ENCODE measurements around the gene USP48.
A peak's percentile ranks its signal among the peaks of the same experiment; 100 is the strongest.

Gene USP48

GRCh38 chr1:21824926-21825325 is 42.0 kb upstream of the USP48 start:
- Histone ChIP-seq H3K27me3 (no peaks in the 10 kb centered on the region), H3K4me2 (no peak overlapping the region), H3K27ac (no peak overlapping the region), H4K20me1 (no peaks in the 10 kb centered on the region), H3K4me3 (no peak overlapping the region), H3K36me3 (peaks cover 84% of the 10 kb centered on the region), H3K9ac (no peak overlapping the region), H3K9me3 (no peaks in the 10 kb centered on the region), H3K4me1 (peaks cover 14% of the 10 kb centered on the region)
- TF ChIP-seq Cebpa-rat (IDR thresholded peaks at IDR 0.05), result no peak

GRCh38 chr1:21823980-21824702 is 41.2 kb upstream of the USP48 start:
- Histone ChIP-seq H3K27me3 (no peaks in the 10 kb centered on the region), H3K9ac (no peak overlapping the region), H3K4me1 (peaks cover 15% of the 10 kb centered on the region), H3K27ac (peak overlapping the region; percentile 44; the same call in 1 of the 2 replicates), H4K20me1 (no peaks in the 10 kb centered on the region), H3K9me3 (no peaks in the 10 kb centered on the region), H3K4me2 (no peak overlapping the region), H3K36me3 (peaks cover 76% of the 10 kb centered on the region), H3K4me3 (no peak overlapping the region)
- no peak for TF ChIP-seq Cebpa-rat (IDR thresholded peaks at IDR 0.05)

GRCh38 chr1:21823206-21823979 is 40.4 kb upstream of the USP48 start:
- H3K36me3 ChIP-seq, result peaks cover 68% of the 10 kb centered on the region

GRCh38 chr1:21822349-21822748 is 39.4 kb upstream of the USP48 start:
- no peak for TF ChIP-seq Cebpa-rat (IDR thresholded peaks at IDR 0.05)
- H3K27me3 ChIP-seq, result no peaks in the 10 kb centered on the region
- H4K20me1 ChIP-seq, result no peaks in the 10 kb centered on the region
- no peak overlapping the region for H3K4me2 ChIP-seq
- no peak overlapping the region for H3K4me3 ChIP-seq
- H3K9me3 ChIP-seq, result no peaks in the 10 kb centered on the region
- no peak overlapping the region for H3K27ac ChIP-seq
- peaks cover 31% of the 10 kb centered on the region for H3K4me1 ChIP-seq
- H3K9ac ChIP-seq, result no peak overlapping the region
- H3K36me3 ChIP-seq, result peaks cover 58% of the 10 kb centered on the region

More at GRCh38 chr1:21823206-21823979, 40.4 kb upstream of the USP48 start:
- H3K9ac ChIP-seq, result no peak overlapping the region
- no peak overlapping the region for H3K4me2 ChIP-seq
- no peak overlapping the region for H3K4me3 ChIP-seq
- H3K27ac ChIP-seq, result peak overlapping the region; percentile 44; the same call in 1 of the 2 replicates
- H3K4me1 ChIP-seq, result peaks cover 21% of the 10 kb centered on the region
- no peaks in the 10 kb centered on the region for H4K20me1 ChIP-seq
- no peak for TF ChIP-seq Cebpa-rat (IDR thresholded peaks at IDR 0.05)
- H3K9me3 ChIP-seq, result no peaks in the 10 kb centered on the region
- H3K27me3 ChIP-seq, result no peaks in the 10 kb centered on the region

- Histone ChIP-seq H3K9me3 (no peaks in the 10 kb centered on the region), H3K27me3 (no peaks in the 10 kb centered on the region), H3K4me1 (peaks cover 39% of the 10 kb centered on the region), H3K36me3 (peaks cover 49% of the 10 kb centered on the region), H3K4me2 (no peak overlapping the region), H3K9ac (no peak overlapping the region), H3K27ac (no peak overlapping the region), H4K20me1 (no peaks in the 10 kb centered on the region), H3K4me3 (no peak overlapping the region)
- TF ChIP-seq Cebpa-rat (IDR thresholded peaks at IDR 0.05), result no peak
These were observed 38.6 kb upstream of the USP48 start for GRCh38 chr1:21821385-21822019.

GRCh38 chr1:21820597-21821232 is 37.8 kb upstream of the USP48 start:
- Histone ChIP-seq H3K9me3 (no peaks in the 10 kb centered on the region), H3K36me3 (peaks cover 45% of the 10 kb centered on the region), H3K27me3 (no peaks in the 10 kb centered on the region), H3K9ac (no peak overlapping the region), H3K27ac (no peak overlapping the region), H4K20me1 (no peaks in the 10 kb centered on the region), H3K4me2 (no peak overlapping the region), H3K4me1 (peaks cover 47% of the 10 kb centered on the region), H3K4me3 (no peak overlapping the region)
- no peak for TF ChIP-seq Cebpa-rat (IDR thresholded peaks at IDR 0.05)

GRCh38 chr1:21818656-21819055 is 35.7 kb upstream of the USP48 start:
- peak overlapping the region; percentile 34; the same call in 1 of the 2 replicates for H3K4me2 ChIP-seq
- peaks cover 59% of the 10 kb centered on the region for H3K4me1 ChIP-seq
- H3K4me3 ChIP-seq, result no peak overlapping the region
- H3K9me3 ChIP-seq, result no peaks in the 10 kb centered on the region
- H3K27me3 ChIP-seq, result no peaks in the 10 kb centered on the region
- no peak overlapping the region for H3K9ac ChIP-seq
- H4K20me1 ChIP-seq, result no peaks in the 10 kb centered on the region
- H3K36me3 ChIP-seq, result peaks cover 27% of the 10 kb centered on the region
- H3K27ac ChIP-seq, result no peak overlapping the region
- no peak for TF ChIP-seq Cebpa-rat (IDR thresholded peaks at IDR 0.05)

- Histone ChIP-seq H3K9ac (no peak overlapping the region), H3K36me3 (peaks cover 12% of the 10 kb centered on the region), H3K9me3 (no peaks in the 10 kb centered on the region), H4K20me1 (no peaks in the 10 kb centered on the region), H3K4me1 (peaks cover 68% of the 10 kb centered on the region), H3K27ac (peak overlapping the region; percentile 87), H3K4me3 (no peak overlapping the region), H3K4me2 (peak overlapping the region; percentile 81), H3K27me3 (no peaks in the 10 kb centered on the region)
- no peak for TF ChIP-seq Cebpa-rat (IDR thresholded peaks at IDR 0.05)
These were observed 33.8 kb upstream of the USP48 start for GRCh38 chr1:21816602-21817302.

GRCh38 chr1:21815724-21816321 is 32.9 kb upstream of the USP48 start:
- no peak for TF ChIP-seq Cebpa-rat (IDR thresholded peaks at IDR 0.05)
- Histone ChIP-seq H3K4me1 (peaks cover 75% of the 10 kb centered on the region), H3K4me2 (peak overlapping the region; percentile 81), H3K9ac (peak overlapping the region; percentile 70; the same call in 1 of the 2 replicates), H3K36me3 (peaks cover 4% of the 10 kb centered on the region), H3K27ac (peak overlapping the region; percentile 87), H3K4me3 (no peak overlapping the region), H3K9me3 (no peaks in the 10 kb centered on the region), H3K27me3 (no peaks in the 10 kb centered on the region), H4K20me1 (no peaks in the 10 kb centered on the region)
